SU-DHL-6 (cell line): ENCODE results near the gene MLC1.

Source experiments
- EZH2phosphoT487 ChIP-seq: fragments of 200-600 bp; sonication (generic), shearing (Covaris generic); conservative IDR thresholded peaks from 2 replicates; pipeline ENCODE4 v1.6.1; 2018; ENCODE audit warnings: mild to moderate bottlenecking, antibody characterized with exemption, low read length, moderate library complexity, mixed read lengths
- TF ChIP-seq, protein P1 (sequence below): fragments of 200-600 bp; sonication (generic); IDR thresholded peaks from one replicate; pipeline ENCODE4 v1.5.1; 2017; ENCODE audit warnings: antibody characterized with exemption, mild to moderate bottlenecking, low read length, moderate library complexity; ENCODE audit not compliant: insufficient read depth, poor library complexity, severe bottlenecking

DNA sequence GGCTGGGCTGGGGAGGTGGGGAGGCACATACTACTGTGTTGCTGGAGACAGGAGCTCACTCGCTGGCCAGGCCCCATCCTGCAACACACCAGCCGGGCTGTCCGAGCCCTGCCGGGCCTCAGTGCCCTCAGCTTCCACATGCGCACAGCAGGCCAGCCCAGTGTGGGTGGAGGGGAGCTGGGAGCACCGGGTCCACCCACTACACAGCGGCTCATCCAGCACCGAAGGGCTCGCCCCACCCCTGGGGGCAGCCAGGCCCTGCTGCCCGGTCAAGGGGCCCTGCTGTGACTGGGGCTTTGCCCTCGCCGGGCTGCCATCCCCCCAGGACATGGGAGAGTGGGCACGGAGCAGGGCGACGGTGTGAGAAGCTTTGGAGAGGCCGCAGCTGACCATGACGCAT is 36.4 kb downstream of the MLC1 start:
- TF ChIP-seq, protein P1, sequence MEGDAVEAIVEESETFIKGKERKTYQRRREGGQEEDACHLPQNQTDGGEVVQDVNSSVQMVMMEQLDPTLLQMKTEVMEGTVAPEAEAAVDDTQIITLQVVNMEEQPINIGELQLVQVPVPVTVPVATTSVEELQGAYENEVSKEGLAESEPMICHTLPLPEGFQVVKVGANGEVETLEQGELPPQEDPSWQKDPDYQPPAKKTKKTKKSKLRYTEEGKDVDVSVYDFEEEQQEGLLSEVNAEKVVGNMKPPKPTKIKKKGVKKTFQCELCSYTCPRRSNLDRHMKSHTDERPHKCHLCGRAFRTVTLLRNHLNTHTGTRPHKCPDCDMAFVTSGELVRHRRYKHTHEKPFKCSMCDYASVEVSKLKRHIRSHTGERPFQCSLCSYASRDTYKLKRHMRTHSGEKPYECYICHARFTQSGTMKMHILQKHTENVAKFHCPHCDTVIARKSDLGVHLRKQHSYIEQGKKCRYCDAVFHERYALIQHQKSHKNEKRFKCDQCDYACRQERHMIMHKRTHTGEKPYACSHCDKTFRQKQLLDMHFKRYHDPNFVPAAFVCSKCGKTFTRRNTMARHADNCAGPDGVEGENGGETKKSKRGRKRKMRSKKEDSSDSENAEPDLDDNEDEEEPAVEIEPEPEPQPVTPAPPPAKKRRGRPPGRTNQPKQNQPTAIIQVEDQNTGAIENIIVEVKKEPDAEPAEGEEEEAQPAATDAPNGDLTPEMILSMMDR: no peak
- no peak for TF ChIP-seq EZH2phosphoT487
